Neural cell (in vitro differentiated cells): ENCODE data around the gene CNP.

Experiments used
- CTCF ChIP-seq: fragments of 450-650 bp; IDR thresholded peaks from 2 replicates; pipeline ENCODE4 v1.5.1; 2014; ENCODE audit warnings: antibody characterized with exemption, mild to moderate bottlenecking, moderate library complexity; ENCODE audit not compliant: poor library complexity, severe bottlenecking
- EP300 ChIP-seq: fragments of 450-650 bp; conservative IDR thresholded peaks from 2 replicates; pipeline ENCODE4 v1.6.1; 2014; ENCODE audit warnings: antibody characterized with exemption, mild to moderate bottlenecking, moderate library complexity; ENCODE audit not compliant: poor library complexity, severe bottlenecking
- EZH2 ChIP-seq: fragments of 200-600, 300-800 bp; shearing (Covaris generic), sonication (generic); IDR thresholded peaks from 2 replicates; pipeline ENCODE4 v1.6.1; 2014; ENCODE audit warnings: antibody characterized with exemption, low read length, borderline replicate concordance, mild to moderate bottlenecking; ENCODE audit not compliant: insufficient read depth, poor library complexity, severe bottlenecking
- MXI1 ChIP-seq: fragments of 450-650 bp; conservative IDR thresholded peaks from 2 replicates; pipeline ENCODE4 v1.6.1; 2014; ENCODE audit warnings: antibody characterized with exemption, mild to moderate bottlenecking; ENCODE audit not compliant: poor library complexity, severe bottlenecking
- POLR2AphosphoS5 ChIP-seq: IDR thresholded peaks from 2 replicates; pipeline ENCODE4 v1.6.1; 2012
- RAD21 ChIP-seq: fragments of 450-650 bp; conservative IDR thresholded peaks from 2 replicates; pipeline ENCODE4 v1.6.1; 2014; ENCODE audit warnings: antibody characterized with exemption, mild to moderate bottlenecking, moderate library complexity
- SMC3 ChIP-seq: fragments of 450-650 bp; conservative IDR thresholded peaks from 2 replicates; pipeline ENCODE4 v1.6.1; 2014; ENCODE audit warnings: antibody characterized with exemption, mild to moderate bottlenecking, moderate library complexity; ENCODE audit not compliant: poor library complexity
- TAF1 ChIP-seq: IDR thresholded peaks from 2 replicates; pipeline ENCODE4 v1.6.1; 2012; ENCODE audit warnings: low read depth
- TF ChIP-seq, protein P1 (sequence below): IDR thresholded peaks from 2 replicates; pipeline ENCODE4 v1.6.1; 2012; ENCODE audit warnings: borderline replicate concordance

DNA sequence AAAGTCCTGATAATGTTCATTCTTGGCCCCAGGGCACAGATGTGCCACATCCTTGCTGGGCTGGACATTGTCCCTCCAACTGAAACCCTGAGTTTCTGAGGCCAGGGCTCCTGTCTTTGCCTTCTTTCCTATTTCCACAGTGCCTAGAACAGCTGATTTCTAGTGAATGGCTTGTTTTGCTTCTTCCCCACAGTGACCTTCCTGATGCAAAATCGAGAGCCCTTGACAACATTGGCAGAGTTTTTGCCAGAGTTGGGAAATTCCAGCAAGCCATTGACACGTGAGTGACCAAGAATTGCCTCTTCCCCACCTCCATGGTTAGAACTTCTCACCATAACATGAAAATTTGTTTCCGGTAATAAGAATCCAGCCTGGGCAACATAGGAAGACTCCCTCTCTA, 21.7 kb upstream of the CNP start:
- TF ChIP-seq CTCF (no peak), EP300 (no peak), EZH2 (no peak), POLR2AphosphoS5 (no peak), MXI1 (no peak), RAD21 (no peak), TAF1 (no peak), SMC3 (no peak)
- TF ChIP-seq, protein P1, sequence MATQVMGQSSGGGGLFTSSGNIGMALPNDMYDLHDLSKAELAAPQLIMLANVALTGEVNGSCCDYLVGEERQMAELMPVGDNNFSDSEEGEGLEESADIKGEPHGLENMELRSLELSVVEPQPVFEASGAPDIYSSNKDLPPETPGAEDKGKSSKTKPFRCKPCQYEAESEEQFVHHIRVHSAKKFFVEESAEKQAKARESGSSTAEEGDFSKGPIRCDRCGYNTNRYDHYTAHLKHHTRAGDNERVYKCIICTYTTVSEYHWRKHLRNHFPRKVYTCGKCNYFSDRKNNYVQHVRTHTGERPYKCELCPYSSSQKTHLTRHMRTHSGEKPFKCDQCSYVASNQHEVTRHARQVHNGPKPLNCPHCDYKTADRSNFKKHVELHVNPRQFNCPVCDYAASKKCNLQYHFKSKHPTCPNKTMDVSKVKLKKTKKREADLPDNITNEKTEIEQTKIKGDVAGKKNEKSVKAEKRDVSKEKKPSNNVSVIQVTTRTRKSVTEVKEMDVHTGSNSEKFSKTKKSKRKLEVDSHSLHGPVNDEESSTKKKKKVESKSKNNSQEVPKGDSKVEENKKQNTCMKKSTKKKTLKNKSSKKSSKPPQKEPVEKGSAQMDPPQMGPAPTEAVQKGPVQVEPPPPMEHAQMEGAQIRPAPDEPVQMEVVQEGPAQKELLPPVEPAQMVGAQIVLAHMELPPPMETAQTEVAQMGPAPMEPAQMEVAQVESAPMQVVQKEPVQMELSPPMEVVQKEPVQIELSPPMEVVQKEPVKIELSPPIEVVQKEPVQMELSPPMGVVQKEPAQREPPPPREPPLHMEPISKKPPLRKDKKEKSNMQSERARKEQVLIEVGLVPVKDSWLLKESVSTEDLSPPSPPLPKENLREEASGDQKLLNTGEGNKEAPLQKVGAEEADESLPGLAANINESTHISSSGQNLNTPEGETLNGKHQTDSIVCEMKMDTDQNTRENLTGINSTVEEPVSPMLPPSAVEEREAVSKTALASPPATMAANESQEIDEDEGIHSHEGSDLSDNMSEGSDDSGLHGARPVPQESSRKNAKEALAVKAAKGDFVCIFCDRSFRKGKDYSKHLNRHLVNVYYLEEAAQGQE, result no peak
